ENCODE data around the gene CYP4F8. TPM values are rescaled to one million over a fixed set of nuclear protein-coding genes. Genes with fewer than 3 reads are reported as not detected.

CYP4F8 gene
- total and polyA plus RNA-seq, 2 experiments from 2014 or later: not detected

DNA sequence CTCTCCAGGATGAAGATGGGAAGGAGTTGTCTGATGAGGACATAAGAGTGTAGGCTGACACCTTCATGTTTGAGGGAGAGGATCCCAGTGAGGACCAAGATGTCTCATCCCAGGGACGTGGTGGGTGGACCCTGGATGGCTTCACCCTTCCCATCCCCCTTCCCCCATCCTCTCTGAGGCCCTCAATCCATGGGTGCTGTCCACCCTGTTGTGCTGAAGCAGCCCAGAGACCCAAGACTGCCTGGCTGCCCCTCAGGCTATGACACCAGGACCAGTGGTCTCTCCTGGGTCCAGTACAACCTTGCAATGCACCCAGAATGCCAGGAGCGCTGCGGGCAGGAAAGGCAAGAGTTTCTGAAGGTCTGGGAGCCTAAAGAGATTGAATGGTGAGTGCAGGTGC lies 54.4 kb downstream of the CYP4F8 start:
- in situ Hi-C loops (cut with MboI): no loop called here
- 19 to 34% methylated on average over 3 of the region's 3 CpGs for WGBS, 2 experiments (ENCODE audit: low coverage in 1 of 2, low lambda C conversion rate in 2 of 2, missing lambda C conversion rate in 2 of 2)

DNA sequence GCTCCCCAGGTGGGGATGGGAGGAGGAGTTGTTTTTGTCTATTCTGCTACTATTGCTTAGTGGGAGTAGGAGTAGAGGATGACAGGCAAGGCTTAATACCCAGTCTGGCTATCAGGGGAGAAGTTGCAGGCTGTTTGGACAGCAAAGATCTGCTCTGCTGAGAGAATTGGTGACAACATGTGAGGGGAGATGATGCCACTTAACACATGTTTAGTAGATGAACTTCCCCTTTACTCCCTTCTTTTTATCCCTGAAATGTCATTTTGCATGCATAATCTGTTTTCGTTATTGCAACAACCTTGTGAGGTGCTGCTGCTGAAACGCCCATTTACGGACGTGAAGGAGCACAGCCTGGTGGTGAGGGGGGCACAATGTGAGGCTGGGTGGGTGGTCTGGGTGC lies 54.9 kb downstream of the CYP4F8 start:
- Histone ChIP-seq H2AFZ (no peak overlapping the region), H3K27ac (no peak overlapping the region), H3K4me1 (ENCODE audit: insufficient read depth) (no peaks in the 10 kb centered on the region), H3F3A (ENCODE audit: insufficient read depth) (no peaks in the 10 kb centered on the region), H3K9ac (no peak overlapping the region), H3K9me3 (ENCODE audit: low read depth) (no peaks in the 10 kb centered on the region), H3K4me2 (ENCODE audit: unreplicated experiment) (no peak overlapping the region), H3K79me2 (ENCODE audit: insufficient read depth) (no peaks in the 10 kb centered on the region), H3K27me3 (replicated peaks; ENCODE audit: insufficient read depth) (no peaks in the 10 kb centered on the region), H3K36me3 (ENCODE audit: low read depth) (no peaks in the 10 kb centered on the region), H4K20me1 (ENCODE audit: insufficient read depth) (no peaks in the 10 kb centered on the region), H3K4me3 (no peak overlapping the region), H3K9me2 (ENCODE audit: insufficient read depth) (no peaks in the 10 kb centered on the region)
- TF ChIP-seq EZH2 (IDR thresholded peaks at IDR 0.05; ENCODE audit: insufficient read depth, poor library complexity, severe bottlenecking): no peak
- TF ChIP-seq EZH2phosphoT487 (IDR thresholded peaks at IDR 0.05; ENCODE audit: insufficient read depth, low read depth): no peak
- no peak for DNase-seq
- WGBS, 2 experiments (ENCODE audit: low coverage in 1 of 2, low lambda C conversion rate in 2 of 2, missing lambda C conversion rate in 2 of 2): 48 to 51% methylated on average over 4 of the region's 4 CpGs
- in situ Hi-C loops (cut with MboI): loop anchor here (5.0 kb wide), 1 partner anchor 107 kb away; no protein-coding TSS in a partner anchor

More for the DNA sequence above, 54.4 kb downstream of the CYP4F8 start:
- no peaks in the 10 kb centered on the region for H3K36me3 ChIP-seq (ENCODE audit: low read depth)
- no peaks in the 10 kb centered on the region for H3K4me1 ChIP-seq (ENCODE audit: insufficient read depth)
- H3K9me3 ChIP-seq (ENCODE audit: low read depth): no peaks in the 10 kb centered on the region
- no peak for DNase-seq
- H3K4me2 ChIP-seq (ENCODE audit: unreplicated experiment): no peak overlapping the region
- TF ChIP-seq EZH2phosphoT487 (IDR thresholded peaks at IDR 0.05; ENCODE audit: insufficient read depth, low read depth): no peak
- TF ChIP-seq EZH2 (IDR thresholded peaks at IDR 0.05; ENCODE audit: insufficient read depth, poor library complexity, severe bottlenecking): no peak
- no peaks in the 10 kb centered on the region for H3F3A ChIP-seq (ENCODE audit: insufficient read depth)
- H3K27me3 ChIP-seq (replicated peaks; ENCODE audit: insufficient read depth): no peaks in the 10 kb centered on the region
- no peak overlapping the region for H3K4me3 ChIP-seq
- H3K27ac ChIP-seq: no peak overlapping the region
- no peaks in the 10 kb centered on the region for H3K9me2 ChIP-seq (ENCODE audit: insufficient read depth)
- H3K79me2 ChIP-seq (ENCODE audit: insufficient read depth): no peaks in the 10 kb centered on the region
- no peak overlapping the region for H3K9ac ChIP-seq
- H4K20me1 ChIP-seq (ENCODE audit: insufficient read depth): no peaks in the 10 kb centered on the region
- no peak overlapping the region for H2AFZ ChIP-seq

GRCh38 chr19:15671237-15671821 lies 56.3 kb downstream of the CYP4F8 start:
- no peak overlapping the region for H3K4me2 ChIP-seq (ENCODE audit: unreplicated experiment)
- H3K4me3 ChIP-seq: no peak overlapping the region
- H3K9me2 ChIP-seq (ENCODE audit: insufficient read depth): no peaks in the 10 kb centered on the region
- H4K20me1 ChIP-seq (ENCODE audit: insufficient read depth): no peaks in the 10 kb centered on the region
- no peak for DNase-seq
- in situ Hi-C loops (cut with MboI): loop anchor here (5.0 kb wide), 1 partner anchor 106 kb away; no protein-coding TSS in a partner anchor
- no peaks in the 10 kb centered on the region for H3K36me3 ChIP-seq (ENCODE audit: low read depth)
- H3F3A ChIP-seq (ENCODE audit: insufficient read depth): no peaks in the 10 kb centered on the region
- no peak overlapping the region for H2AFZ ChIP-seq
- no peak overlapping the region for H3K27ac ChIP-seq
- H3K4me1 ChIP-seq (ENCODE audit: insufficient read depth): no peaks in the 10 kb centered on the region
- H3K79me2 ChIP-seq (ENCODE audit: insufficient read depth): no peaks in the 10 kb centered on the region
- WGBS, 2 experiments (ENCODE audit: low coverage in 1 of 2, low lambda C conversion rate in 2 of 2, missing lambda C conversion rate in 2 of 2): 34 to 35% methylated on average over 5 of the region's 5 CpGs
- no peaks in the 10 kb centered on the region for H3K27me3 ChIP-seq (replicated peaks; ENCODE audit: insufficient read depth)
- TF ChIP-seq EZH2phosphoT487 (IDR thresholded peaks at IDR 0.05; ENCODE audit: insufficient read depth, low read depth) (no peak), EZH2 (IDR thresholded peaks at IDR 0.05; ENCODE audit: insufficient read depth, poor library complexity, severe bottlenecking) (no peak)
- H3K9me3 ChIP-seq (ENCODE audit: low read depth): no peaks in the 10 kb centered on the region
- no peak overlapping the region for H3K9ac ChIP-seq

- H3K9me2 ChIP-seq (ENCODE audit: insufficient read depth): no peaks in the 10 kb centered on the region
- no peak overlapping the region for H3K9ac ChIP-seq
- no peak overlapping the region for H3K27ac ChIP-seq
- H3K27me3 ChIP-seq (replicated peaks; ENCODE audit: insufficient read depth): no peaks in the 10 kb centered on the region
- H3K79me2 ChIP-seq (ENCODE audit: insufficient read depth): no peaks in the 10 kb centered on the region
- H4K20me1 ChIP-seq (ENCODE audit: insufficient read depth): no peaks in the 10 kb centered on the region
- no peaks in the 10 kb centered on the region for H3K9me3 ChIP-seq (ENCODE audit: low read depth)
- WGBS, 2 experiments (ENCODE audit: low coverage in 1 of 2, low lambda C conversion rate in 2 of 2, missing lambda C conversion rate in 2 of 2): 22 to 23% methylated on average over 9 to 10 of the region's 10 CpGs
- H3K36me3 ChIP-seq (ENCODE audit: low read depth): no peaks in the 10 kb centered on the region
- no peak overlapping the region for H3K4me2 ChIP-seq (ENCODE audit: unreplicated experiment)
- no peaks in the 10 kb centered on the region for H3F3A ChIP-seq (ENCODE audit: insufficient read depth)
- TF ChIP-seq EZH2phosphoT487 (IDR thresholded peaks at IDR 0.05; ENCODE audit: insufficient read depth, low read depth) (no peak), EZH2 (IDR thresholded peaks at IDR 0.05; ENCODE audit: insufficient read depth, poor library complexity, severe bottlenecking) (no peak)
- in situ Hi-C loops (cut with MboI): loop anchor here (5.0 kb wide), 1 partner anchor 105 kb away; no protein-coding TSS in a partner anchor
- no peak overlapping the region for H3K4me3 ChIP-seq
- no peak overlapping the region for H2AFZ ChIP-seq
- DNase-seq: no peak
- no peaks in the 10 kb centered on the region for H3K4me1 ChIP-seq (ENCODE audit: insufficient read depth)
These were observed 57.0 kb downstream of the CYP4F8 start for GRCh38 chr19:15671891-15672579.
